ENCODE results near the gene GADD45GIP1. TPM values are rescaled to one million over a fixed set of nuclear protein-coding genes. Genes with fewer than 3 reads are reported as not detected.
"Not testable (repeated sequence)": the region's sequence is repeated elsewhere in the genome, so short reads cannot be mapped to it uniquely, and the experiment has no call there.

The GADD45GIP1 gene
- polyA plus RNA-seq, 3 donors: 34.2 to 51.5 (median 38.2) TPM

- no peak overlapping the region for H3K27ac ChIP-seq (ENCODE audit: low read depth, low read length)
- WGBS, 3 donors: 95 to 96% (median 95%) methylated on average over 11 of the region's 11 CpGs
Measured at GRCh38 chr19:12992729-12993128, 35.7 kb upstream of the GADD45GIP1 start.

GRCh38 chr19:12991296-12991695 lies 34.3 kb upstream of the GADD45GIP1 start:
- H3K27ac ChIP-seq (ENCODE audit: low read depth, low read length): no peak overlapping the region
- 91 to 97% (median 94%) methylated on average over 5 of the region's 5 CpGs for WGBS, 3 donors

- no peak overlapping the region for H3K27ac ChIP-seq (ENCODE audit: low read depth, low read length)
- WGBS, 3 donors: 67 to 82% (median 76%) methylated on average over 3 of the region's 3 CpGs
Measured at GRCh38 chr19:12990853-12991252, 33.8 kb upstream of the GADD45GIP1 start.

GRCh38 chr19:12990431-12990830 lies 33.4 kb upstream of the GADD45GIP1 start:
- 48 to 55% (median 52%) methylated on average over 18 to 21 of the region's 22 CpGs for whole genome bisulfite sequencing, 3 donors
- no peak overlapping the region for H3K27ac ChIP-seq (ENCODE audit: low read depth, low read length)

- WGBS, 3 donors: 68 to 75% (median 72%) methylated on average over 10 of the region's 10 CpGs
- H3K27ac ChIP-seq (ENCODE audit: low read depth, low read length): no peak overlapping the region
Measured at GRCh38 chr19:12987781-12988180, 30.8 kb upstream of the GADD45GIP1 start.

GRCh38 chr19:12987190-12987589 lies 30.2 kb upstream of the GADD45GIP1 start:
- no peak overlapping the region for H3K27ac ChIP-seq (ENCODE audit: low read depth, low read length)
- WGBS, 3 donors: 81 to 92% (median 82%) methylated on average over 3 of the region's 3 CpGs

- 96 to 97% (median 97%) methylated on average over 12 of the region's 12 CpGs for WGBS, 3 donors
- H3K27ac ChIP-seq (ENCODE audit: low read depth, low read length): no peak overlapping the region
Measured at GRCh38 chr19:12986726-12987125, 29.7 kb upstream of the GADD45GIP1 start.

GRCh38 chr19:12985049-12985776 lies 28.2 kb upstream of the GADD45GIP1 start:
- WGBS, 3 donors: 30 to 60% (median 54%) methylated on average over 16 of the region's 16 CpGs
- no peak overlapping the region for H3K27ac ChIP-seq (ENCODE audit: low read depth, low read length)

GRCh38 chr19:12984683-12985048 lies 27.6 kb upstream of the GADD45GIP1 start:
- H3K27ac ChIP-seq (ENCODE audit: low read depth, low read length): no peak overlapping the region
- 20 to 37% (median 36%) methylated on average over 9 to 10 of the region's 10 CpGs for WGBS, 3 donors

- H3K27ac ChIP-seq (ENCODE audit: low read depth, low read length): no peak overlapping the region
- 80 to 89% (median 86%) methylated on average over 3 of the region's 3 CpGs for WGBS, 3 donors
Measured at GRCh38 chr19:12984143-12984627, 27.2 kb upstream of the GADD45GIP1 start.

GRCh38 chr19:12983542-12984142 lies 26.6 kb upstream of the GADD45GIP1 start:
- WGBS, 3 donors: 9 to 11% (median 9%) methylated on average over 40 to 51 of the region's 51 CpGs
- H3K27ac ChIP-seq (ENCODE audit: low read depth, low read length): no peak overlapping the region

- 36 to 51% (median 46%) methylated on average over 10 of the region's 10 CpGs for WGBS, 3 donors
Measured at GRCh38 chr19:12983091-12983490, 26.1 kb upstream of the GADD45GIP1 start.

GRCh38 chr19:12982648-12983047 lies 25.6 kb upstream of the GADD45GIP1 start:
- no peak overlapping the region for H3K27ac ChIP-seq (ENCODE audit: low read depth, low read length)
- 87 to 93% (median 93%) methylated on average over 6 of the region's 6 CpGs for WGBS, 3 donors

More at GRCh38 chr19:12983091-12983490, 26.1 kb upstream of the GADD45GIP1 start:
- H3K27ac ChIP-seq (ENCODE audit: low read depth, low read length): no peak overlapping the region

GRCh38 chr19:12979974-12980373 lies 23.0 kb upstream of the GADD45GIP1 start:
- WGBS, 3 donors: 94 to 99% (median 96%) methylated on average over 2 to 3 of the region's 3 CpGs
- H3K27ac ChIP-seq (ENCODE audit: low read depth, low read length): no peak overlapping the region

GRCh38 chr19:12976109-12976508 lies 19.1 kb upstream of the GADD45GIP1 start:
- H3K27ac ChIP-seq (ENCODE audit: low read depth, low read length): not testable (repeated sequence)
- 78 to 87% (median 83%) methylated on average over 7 of the region's 7 CpGs for WGBS, 3 donors

- H3K27ac ChIP-seq (ENCODE audit: low read depth, low read length): no peak overlapping the region
- WGBS, 3 donors: 51 to 72% (median 68%) methylated on average over 15 to 17 of the region's 17 CpGs
Measured at GRCh38 chr19:12975221-12975741, 18.3 kb upstream of the GADD45GIP1 start.

- 58 to 68% (median 58%) methylated on average over 19 of the region's 19 CpGs for WGBS, 3 donors
- H3K27ac ChIP-seq (ENCODE audit: low read depth, low read length): no peak overlapping the region
Measured at GRCh38 chr19:12974301-12975220, 17.5 kb upstream of the GADD45GIP1 start.

- WGBS, 3 donors: 85 to 93% (median 87%) methylated on average over 16 of the region's 16 CpGs
- no peak overlapping the region for H3K27ac ChIP-seq (ENCODE audit: low read depth, low read length)
Measured at GRCh38 chr19:12973236-12973635, 16.2 kb upstream of the GADD45GIP1 start.

Measured in adipose tissue (tissue), 3 donors.